GM12864 (cell line): Measurements from ENCODE around the gene MLH3.

ENCODE experiments used
- DNase-seq: peaks from one replicate; pipeline ENCODE4 v3.0.0-alpha.2; 2011; ENCODE audit warnings: low read depth
- H3K4me3 ChIP-seq: 2 replicates; pipeline ENCODE4 v1.5.1; 2011; ENCODE audit warnings: mild to moderate bottlenecking, low read depth, low read length, control low read depth
- TF ChIP-seq, protein P1 (sequence below): IDR thresholded peaks from 2 replicates; pipeline ENCODE4 v1.5.1; 2011; ENCODE audit warnings: low read depth, mild to moderate bottlenecking, moderate library complexity, low read length, control low read depth, inconsistent platforms; ENCODE audit errors: missing control alignments

Gene MLH3

DNA sequence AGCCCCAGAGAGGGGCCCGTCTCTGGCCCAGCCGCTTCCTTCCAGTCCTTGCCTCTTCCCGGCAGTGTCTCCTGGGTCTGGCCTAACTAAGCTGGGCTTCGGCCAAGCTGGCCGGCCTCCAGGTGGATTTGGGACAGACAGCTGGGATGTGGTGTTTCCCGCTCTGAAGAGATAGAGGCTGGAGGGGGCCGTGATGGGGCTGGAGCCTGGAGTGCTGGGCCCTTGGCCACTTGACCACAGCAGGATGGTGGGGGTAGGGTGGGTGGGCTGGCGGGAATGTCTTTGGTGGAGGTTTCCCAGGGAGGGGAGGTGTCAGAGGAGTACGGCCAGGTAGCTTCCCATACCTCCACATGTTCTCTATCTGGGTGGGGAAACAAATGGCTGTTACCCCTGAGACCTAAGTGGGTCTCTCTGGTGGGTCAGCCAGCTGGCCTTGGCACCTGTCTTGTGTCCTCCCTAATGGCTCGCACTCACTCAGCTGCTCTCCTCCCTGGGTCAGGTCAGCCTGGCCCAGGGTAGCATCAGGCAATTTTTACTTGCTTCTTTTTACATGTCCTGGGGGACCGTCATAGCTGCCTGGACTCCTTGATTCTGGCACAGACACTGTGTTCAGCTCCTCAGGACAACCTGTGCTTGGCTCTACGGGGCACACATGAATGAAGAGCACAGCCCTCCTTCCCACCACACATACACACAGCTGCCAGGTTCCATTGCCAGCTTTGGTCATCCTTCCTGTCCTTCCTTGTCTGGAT is 76.0 kb downstream of the MLH3 start:
- TF ChIP-seq, protein P1, sequence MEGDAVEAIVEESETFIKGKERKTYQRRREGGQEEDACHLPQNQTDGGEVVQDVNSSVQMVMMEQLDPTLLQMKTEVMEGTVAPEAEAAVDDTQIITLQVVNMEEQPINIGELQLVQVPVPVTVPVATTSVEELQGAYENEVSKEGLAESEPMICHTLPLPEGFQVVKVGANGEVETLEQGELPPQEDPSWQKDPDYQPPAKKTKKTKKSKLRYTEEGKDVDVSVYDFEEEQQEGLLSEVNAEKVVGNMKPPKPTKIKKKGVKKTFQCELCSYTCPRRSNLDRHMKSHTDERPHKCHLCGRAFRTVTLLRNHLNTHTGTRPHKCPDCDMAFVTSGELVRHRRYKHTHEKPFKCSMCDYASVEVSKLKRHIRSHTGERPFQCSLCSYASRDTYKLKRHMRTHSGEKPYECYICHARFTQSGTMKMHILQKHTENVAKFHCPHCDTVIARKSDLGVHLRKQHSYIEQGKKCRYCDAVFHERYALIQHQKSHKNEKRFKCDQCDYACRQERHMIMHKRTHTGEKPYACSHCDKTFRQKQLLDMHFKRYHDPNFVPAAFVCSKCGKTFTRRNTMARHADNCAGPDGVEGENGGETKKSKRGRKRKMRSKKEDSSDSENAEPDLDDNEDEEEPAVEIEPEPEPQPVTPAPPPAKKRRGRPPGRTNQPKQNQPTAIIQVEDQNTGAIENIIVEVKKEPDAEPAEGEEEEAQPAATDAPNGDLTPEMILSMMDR, result no peak
- no peak for DNase-seq
- H3K4me3 ChIP-seq, result no peak overlapping the region

DNA sequence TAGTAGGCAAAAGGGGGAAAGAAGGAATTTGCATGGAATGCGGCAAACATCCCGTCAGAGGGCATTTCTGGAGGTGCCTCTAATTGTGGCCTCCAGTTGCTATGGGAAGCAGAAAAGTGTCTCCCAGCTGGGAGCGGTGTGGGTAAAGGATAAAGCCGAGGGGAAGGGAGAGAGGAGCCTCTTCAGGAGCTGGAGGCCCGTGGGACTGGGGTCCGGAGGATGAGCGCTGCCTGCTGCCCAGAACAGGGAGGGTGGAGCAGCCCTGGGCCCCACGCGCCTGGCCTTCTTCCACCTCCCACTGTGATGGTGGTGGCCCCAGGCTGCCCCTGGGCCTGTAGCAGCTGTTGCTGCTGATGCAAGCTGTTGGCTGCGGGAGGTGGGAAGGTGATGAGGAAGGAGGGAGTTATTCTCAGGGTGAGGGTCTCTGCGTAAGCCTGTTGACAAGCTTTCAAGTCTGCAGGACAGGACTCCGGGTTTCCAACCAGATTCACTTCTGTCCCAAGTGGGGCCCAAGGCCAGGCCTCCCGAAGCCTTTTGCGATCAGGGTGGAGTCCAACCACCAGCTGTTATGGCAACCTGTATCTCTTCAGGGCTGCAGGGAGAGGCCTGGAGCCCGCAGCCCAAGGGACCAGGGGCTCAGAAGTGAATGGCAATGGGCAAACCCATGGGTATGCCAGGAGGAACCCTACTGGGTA is 76.8 kb downstream of the MLH3 start:
- H3K4me3 ChIP-seq, result no peak overlapping the region
- DNase-seq, result no peak
- TF ChIP-seq, protein P1, result no peak

DNA sequence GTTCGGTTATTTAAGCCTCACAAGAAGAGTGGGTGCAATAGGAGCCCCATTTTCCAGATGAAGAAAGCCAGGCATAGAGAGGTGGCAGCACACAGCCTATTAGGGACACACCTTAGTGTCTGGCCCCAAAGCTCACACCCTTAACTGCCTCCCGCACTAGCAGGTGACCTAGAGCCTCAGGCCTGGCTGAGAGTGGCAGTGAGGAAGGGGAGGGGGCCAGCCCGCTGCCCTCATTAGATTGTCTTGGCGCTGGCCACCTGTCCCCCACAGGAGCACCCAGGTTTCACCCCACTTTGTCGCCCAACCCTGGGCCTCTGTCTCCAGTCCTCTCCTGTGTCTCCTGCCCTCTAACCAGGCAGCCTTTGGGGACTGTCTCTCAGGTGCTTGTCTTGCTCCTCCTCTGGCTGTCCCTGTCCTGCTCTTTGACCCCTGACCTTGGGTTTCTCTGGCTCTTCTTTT is 77.3 kb downstream of the MLH3 start:
- TF ChIP-seq, protein P1, result no peak
- no peak for DNase-seq

DNA sequence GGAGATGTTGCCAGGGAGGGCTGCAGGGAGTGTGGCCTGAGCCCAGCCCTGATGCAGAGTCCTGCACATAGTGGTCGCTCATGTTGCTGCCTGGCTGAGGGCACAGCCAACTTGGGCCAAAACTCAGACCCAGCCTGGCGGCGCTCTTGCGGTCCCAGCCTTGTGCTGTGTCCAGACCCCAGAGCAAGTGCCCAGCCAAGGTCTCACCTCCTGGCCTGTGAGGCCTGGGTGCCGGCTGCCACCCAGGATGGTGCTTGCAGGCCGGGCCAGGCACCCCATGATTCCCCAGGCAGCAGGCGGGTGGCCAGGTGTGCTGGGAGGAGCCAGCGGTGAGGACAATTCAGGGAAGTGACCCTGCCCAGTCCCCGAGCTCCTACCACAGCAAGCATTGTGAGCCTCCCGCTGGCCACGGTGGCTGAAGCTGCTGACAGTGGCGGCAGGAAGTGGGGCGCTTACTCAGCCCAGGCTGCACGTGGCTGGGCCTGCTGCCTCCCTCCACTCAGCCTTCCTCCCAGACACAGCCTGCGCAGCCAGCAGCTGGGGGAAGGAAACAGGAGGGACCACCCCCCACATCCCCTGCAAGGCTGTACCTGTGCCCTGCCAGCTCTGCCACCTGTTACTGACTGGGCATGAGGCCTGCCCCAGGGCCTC is 78.1 kb downstream of the MLH3 start:
- no peak overlapping the region for H3K4me3 ChIP-seq
- no peak for DNase-seq
- TF ChIP-seq, protein P1, result no peak

More for the DNA sequence above, 77.3 kb downstream of the MLH3 start:
- no peak overlapping the region for H3K4me3 ChIP-seq

DNA sequence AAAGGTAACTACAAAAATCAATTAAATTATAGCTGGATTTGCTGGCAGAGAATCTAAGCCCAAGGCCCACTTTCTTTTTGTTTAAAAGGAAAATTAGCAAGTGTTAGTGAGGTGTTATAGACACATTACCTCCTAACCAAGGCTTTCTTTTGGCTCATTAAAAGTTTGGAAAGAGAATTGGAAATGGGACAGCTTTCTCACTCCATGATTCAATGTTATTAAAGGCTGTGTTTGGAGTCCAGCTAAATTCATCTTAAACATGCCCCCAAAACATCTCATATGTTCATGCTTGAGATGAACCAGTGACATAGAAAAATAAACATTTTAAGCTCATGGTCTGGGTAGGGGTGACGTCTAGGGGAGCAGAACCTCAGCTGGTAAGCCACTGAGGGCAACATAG is 82.5 kb downstream of the MLH3 start:
- DNase-seq, result no peak
- TF ChIP-seq, protein P1, result no peak

DNA sequence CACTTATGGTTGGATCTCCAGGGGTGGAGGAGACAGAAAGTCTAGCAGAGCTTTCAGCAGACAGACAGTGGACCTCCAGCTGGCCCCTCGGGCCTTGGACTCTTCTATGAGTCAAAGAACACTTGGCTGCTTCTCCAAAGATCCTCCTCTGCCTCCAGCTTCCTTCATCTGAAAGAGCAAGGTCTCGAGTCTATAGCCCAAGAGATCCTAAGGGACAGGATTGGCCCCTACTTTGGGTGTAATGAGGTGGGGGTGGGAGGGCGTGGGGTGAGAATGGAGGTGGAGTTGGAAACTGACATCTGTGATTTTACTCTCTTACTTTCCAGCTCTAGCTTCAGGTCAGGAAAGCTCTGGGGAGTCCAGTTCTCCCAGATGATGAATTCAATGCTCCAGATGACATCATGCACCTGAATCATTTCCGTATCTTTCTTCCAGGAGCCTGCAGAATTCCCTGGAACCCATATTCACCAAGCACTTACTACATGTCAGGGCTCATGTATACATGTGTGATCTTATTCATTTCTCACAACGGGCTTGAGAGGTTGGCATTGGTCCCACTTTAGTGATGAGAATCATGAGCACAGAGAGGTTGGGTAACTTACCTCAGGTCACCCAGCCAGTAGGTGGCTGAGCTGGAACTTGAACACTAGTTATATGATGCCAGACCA is 85.6 kb downstream of the MLH3 start:
- TF ChIP-seq, protein P1, result no peak
- DNase-seq, result no peak
- H3K4me3 ChIP-seq, result no peak overlapping the region

More for the DNA sequence above, 82.5 kb downstream of the MLH3 start:
- H3K4me3 ChIP-seq, result no peak overlapping the region
